Astrocyte of the hippocampus (primary cell): ENCODE results near the gene TMEM42.
A peak's percentile ranks its signal among the peaks of the same experiment; 100 is the strongest.
"Not testable (repeated sequence)": the region's sequence is repeated elsewhere in the genome, so short reads cannot be mapped to it uniquely, and the experiment has no call there.

Experiments
- DNase-seq: peaks from one replicate; pipeline ENCODE4 v3.0.0; 2011; ENCODE audit warnings: low read depth, low spot score

The TMEM42 gene

DNA sequence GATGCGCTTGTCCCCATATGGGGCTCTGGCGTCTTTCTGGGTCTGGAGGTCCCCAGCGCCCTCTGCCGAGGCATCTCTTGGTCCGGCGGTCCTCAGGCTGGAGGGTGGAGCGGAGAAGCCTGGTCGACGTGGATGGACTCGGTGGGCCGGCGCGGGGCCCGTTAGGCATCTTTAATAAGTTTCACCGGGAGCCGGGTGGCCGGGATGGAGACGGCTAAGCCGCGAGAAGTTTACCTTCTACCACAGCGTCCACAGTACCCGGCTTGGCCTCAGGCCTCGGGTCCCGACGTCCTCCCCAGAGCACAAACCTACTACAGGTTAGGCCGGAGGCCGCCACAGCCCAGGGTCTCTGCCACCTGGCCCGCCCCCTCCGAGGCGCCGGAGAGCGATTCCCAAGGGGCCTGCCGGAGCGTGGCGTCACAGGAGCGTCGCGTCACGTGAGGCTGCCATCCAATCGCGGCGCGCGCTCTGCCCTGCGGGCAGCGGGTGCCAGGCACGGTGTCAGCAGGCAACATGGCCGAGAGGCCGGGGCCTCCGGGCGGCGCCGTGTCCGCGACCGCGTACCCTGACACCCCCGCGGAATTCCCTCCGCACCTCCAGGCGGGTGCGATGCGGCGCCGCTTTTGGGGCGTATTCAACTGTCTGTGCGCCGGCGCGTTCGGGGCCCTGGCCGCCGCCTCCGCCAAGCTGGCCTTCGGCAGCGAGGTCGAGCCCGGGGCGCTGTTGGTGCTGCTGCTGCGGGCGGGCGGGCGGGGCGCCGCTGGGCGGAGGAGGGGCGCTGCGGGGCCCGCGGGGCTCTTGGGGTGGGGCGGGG lies at the start of gene TMEM42:
TMEM42 (plus strand) TSS at position 501 of the 814 bp plus-strand sequence; CDS start at position 514, 13 bp downstream.
- DNase-seq: peak; percentile 97

GRCh38 chr3:44814751-44815150 lies 47.0 kb upstream of the TMEM42 start:
- no peak for DNase-seq

DNA sequence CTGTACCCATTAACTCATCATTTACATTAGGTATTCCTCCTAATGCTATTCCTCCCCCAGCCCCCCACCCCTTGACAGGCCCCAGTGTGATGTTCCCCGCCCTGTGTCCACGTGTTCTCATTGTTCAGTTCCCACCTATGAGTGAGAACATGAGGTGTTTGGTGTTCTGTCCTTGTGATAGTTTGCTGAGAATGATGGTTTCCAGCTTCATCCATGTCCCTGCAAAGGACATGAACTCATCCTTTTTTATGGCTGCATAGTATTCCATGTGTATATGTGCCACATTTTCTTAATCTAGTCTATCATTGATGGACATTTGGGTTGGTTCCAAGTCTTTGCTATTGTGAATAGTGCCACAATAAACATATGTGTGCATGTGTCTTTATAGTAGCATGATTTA lies 45.4 kb upstream of the TMEM42 start:
- not testable (repeated sequence) for DNase-seq

- DNase-seq: not testable (repeated sequence)
Measured at GRCh38 chr3:44821206-44821605, 40.5 kb upstream of the TMEM42 start.

GRCh38 chr3:44825264-44825925 lies 36.3 kb upstream of the TMEM42 start:
- peak; percentile 49 for DNase-seq

- DNase-seq: no peak
Measured at GRCh38 chr3:44827196-44827595, 34.5 kb upstream of the TMEM42 start.

GRCh38 chr3:44831232-44831631 lies 30.5 kb upstream of the TMEM42 start:
- DNase-seq: no peak

GRCh38 chr3:44832032-44832431 lies 29.7 kb upstream of the TMEM42 start:
- DNase-seq: no peak

DNA sequence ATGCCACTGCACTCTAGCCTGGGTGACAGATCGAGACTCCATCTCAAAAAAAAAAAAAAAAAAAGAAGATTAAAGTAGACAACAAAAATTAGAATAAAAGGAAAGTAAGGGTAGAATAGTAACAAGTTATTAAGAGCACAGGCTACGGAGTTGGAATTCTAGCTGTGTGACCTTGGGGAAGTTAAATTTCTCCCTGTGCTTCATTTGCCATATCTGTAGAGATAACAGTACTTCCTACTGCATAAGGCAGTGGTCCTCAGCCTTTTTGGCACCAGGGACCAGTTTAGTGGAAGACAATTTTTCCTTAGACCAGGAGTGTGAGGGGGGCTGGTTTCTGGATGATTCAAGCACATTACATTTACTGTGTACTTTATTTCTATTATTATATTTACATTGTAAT lies 28.7 kb upstream of the TMEM42 start:
- DNase-seq: no peak

DNA sequence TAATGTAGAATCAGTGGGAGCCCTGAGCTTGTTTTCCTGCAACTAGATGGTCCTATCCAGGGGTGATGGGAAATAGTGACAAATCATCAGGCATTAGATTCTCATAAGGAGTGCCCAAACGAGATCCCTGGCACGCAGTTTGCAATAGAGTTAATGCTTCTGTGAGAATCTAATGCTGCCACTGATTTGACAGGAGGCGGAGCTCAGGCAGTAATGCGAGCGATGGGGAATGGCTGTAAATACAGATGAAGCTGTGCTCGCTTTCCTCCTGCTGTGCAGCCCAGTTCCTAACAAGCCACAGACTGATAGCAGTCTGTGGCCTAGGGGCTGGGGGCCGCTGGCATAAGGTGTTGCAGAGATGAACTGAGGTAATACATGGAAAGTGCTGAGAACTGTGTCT lies 28.3 kb upstream of the TMEM42 start:
- DNase-seq: no peak

DNA sequence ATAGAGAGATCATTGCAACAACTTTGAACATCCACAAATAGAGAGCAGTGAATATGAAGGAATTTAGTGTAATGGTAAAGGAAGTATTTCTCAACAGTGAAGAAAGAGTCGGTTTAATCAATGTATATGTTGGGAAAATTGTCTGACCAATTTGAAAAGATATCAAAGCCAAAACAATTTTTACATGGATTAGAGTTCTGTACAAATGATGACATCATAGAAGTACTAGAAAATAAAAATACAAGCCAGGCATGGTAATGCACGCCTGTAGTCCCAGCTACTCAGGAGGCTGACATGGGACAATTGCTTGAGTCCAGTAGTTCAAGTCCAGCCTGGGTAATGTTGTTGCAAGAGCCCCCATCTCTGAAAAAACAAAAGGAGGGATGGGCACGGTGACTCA lies 26.0 kb upstream of the TMEM42 start:
- no peak for DNase-seq

GRCh38 chr3:44842376-44842775 lies 19.3 kb upstream of the TMEM42 start:
- DNase-seq: no peak

DNA sequence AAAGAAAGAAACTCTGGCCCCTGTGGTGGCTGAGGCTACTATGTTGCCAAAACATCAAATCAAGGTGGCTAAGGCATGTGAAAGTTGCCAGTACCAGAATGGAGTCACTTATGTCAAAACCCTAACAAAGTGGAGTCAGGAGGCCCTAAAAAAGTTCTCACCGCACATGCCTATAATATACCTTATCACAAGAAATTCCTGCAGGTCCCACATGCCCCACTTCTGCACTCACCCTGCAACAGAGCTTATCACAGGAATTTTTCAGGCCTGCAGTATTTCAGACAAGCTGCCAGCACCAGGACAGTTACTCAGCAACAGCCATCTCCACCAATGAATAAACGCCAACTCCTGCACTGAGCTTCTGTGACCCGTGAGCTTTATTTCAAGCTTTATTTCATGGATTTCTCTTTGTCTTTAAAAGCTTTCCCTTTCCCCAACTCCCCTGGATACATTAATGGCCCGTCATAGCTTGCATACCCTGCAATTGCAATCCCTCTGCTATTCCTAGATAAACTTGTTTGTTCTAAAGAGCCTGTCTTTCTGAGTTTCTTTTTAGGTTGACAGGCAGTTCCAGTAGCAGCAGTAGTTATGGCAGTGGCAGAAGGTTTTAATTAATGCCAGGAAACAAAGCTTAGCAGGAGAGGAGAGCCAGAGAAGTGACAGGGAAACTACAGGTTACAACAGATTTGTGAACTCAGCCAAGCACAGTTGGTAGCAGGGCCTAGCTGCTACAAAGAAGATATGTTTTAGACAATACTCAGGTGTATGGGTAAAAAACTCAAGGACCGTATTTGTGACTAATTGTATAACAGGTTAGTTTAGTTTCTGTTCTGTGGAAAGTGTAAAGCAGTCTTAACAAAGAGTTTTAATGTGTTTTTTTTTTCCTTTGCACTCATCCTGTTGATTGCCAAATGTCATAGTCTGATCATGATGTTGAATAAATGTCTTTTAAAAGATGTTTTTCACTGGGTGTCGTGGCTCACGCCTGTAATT lies 15.9 kb upstream of the TMEM42 start:
- peak; percentile 82 for DNase-seq

GRCh38 chr3:44848634-44849033 lies 13.1 kb upstream of the TMEM42 start:
- DNase-seq: no peak

DNA sequence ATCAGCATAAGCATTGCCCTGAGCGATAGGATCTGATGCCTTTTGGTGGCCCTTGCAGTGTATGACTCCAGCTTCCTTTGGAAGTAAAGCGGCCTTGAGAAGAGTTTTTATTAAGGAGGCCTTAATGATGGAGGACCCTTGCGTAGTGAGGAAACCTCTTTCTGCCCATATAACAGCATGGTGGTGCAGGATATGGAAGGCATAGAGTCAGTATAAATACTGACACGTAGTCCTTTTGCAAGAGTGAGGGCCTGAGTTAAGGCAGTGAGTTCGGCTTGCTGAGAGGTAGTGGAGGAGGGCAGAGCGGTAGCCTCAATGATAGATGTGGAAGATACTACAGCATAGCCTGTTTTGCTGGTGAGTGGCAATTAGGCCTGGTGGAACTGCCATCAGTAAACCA lies 5.0 kb upstream of the TMEM42 start:
- DNase-seq: not testable (repeated sequence)

GRCh38 chr3:44860117-44860516 lies 1.6 kb upstream of the TMEM42 start:
- no peak for DNase-seq

DNA sequence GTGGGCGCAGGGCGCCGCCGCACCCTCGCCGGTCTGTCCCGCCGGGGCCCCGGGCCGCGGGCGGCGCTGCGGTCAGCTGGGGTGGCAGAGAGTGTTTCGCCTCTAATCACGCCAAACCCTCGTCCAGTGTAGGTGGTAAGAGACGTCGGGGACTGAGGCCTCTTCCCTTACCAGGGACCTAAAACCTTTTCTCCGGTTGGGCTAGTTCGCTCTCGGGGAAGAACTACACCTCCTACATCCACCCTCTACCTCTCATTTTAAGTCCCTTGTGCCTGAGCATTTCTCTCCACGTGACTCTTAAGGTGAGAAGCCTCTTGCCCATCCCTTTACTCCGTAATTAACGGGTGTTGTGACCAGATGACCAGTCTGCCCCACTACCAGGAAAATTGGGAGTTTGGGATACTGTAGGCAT lies 520 bp downstream of the TMEM42 start:
- DNase-seq: peak; percentile 69

DNA sequence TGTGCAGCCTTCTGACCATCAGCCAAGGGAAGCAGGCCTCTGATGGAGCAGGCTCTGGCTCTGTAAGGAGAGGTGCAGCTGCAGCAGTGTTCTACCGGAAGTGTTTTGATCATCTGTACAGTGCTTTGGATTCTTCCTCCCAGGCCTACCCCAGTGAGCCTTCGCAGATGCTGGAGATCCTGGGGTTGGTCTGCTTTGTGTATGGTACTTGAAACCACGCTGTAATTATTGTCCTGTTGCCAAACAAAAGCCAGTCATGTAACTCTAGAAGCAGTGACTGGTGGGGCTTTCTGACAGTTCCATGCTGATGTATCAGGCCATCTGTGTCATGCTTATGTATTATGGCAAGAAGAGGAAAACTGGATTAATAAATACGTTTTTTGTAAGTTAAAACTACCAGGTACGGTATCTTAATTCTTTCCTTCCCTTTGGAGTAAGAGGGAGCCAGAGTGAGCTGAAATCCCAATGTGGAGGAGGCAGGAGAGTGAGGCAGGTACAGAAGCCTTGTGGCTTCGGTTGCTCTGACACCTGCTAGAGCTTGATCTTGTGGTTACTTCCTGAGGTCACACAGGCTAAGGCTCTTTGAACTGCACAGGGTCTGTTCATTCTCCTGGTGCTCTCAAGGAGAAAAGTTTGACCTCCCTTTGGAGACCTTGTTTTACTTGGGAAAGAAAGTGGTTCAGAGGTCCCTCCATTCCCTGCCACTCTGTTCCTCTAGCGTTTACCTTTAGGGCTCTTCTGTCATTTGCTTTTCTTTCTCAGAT lies 3.7 kb downstream of the TMEM42 start:
- no peak for DNase-seq

DNA sequence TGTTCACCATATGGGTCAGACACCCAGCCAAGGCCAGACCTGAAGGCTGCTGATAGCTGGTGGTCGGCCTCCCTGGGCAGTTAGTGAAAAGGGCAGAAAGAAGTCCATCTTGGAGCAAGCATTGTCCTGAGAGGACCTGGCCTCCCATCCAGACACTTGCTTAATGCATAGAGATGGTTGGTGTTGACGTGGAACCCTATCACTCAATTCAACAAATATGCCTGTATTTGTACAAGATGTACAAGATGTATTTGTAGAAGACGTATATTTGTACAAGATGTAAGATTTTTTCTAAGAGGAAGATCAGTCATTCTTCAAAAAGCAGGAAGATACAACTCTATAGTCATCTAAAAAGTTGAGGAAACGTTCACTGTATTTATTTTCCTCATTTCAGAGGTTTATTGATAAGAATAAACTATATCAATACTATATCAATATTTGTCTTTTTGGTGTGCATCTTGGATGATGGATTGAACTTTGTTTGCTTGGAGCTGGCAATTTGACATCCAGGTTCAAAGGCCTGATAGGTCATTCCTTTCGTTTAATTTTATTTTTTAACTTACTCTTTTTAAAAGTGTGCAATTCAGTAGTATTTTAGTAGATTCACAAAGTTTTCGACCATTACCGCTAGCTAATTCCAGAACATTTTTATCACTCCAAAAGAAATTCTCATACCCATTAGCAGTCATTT lies 5.9 kb downstream of the TMEM42 start:
- no peak for DNase-seq

- no peak for DNase-seq
Measured at GRCh38 chr3:44870375-44871061, 8.8 kb downstream of the TMEM42 start.
